ENCODE results near the gene CEP85L. TPM values are rescaled to one million over a fixed set of nuclear protein-coding genes. Genes with fewer than 3 reads are reported as not detected.

CEP85L gene
- total and polyA plus RNA-seq, 2 of the 13 experiments (the other 11 are each of a cell fraction or from before 2014, with no cell fraction given): 0.44 to 1.7 TPM

DNA sequence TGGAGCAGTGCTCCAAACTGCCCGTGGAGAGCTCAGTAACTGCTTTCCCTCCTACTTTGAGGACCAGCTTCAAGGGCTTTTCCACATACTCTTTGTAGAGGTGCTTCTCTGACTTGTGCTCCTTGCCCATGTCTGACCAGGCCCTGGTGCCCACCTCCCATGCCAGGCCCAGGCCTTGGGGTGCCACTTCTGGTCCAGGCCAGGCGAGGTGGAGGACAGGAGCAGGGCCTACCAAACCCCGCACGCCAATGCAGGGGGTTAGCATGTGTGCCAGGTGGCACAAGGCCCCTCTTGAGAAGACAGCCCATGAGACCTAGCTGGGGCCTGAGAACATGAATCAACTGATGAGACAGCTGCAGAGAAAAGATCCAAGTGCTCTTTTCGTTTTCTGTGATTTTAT is 150.3 kb downstream of the CEP85L start (continued):
- TF ChIP-seq, protein P1, sequence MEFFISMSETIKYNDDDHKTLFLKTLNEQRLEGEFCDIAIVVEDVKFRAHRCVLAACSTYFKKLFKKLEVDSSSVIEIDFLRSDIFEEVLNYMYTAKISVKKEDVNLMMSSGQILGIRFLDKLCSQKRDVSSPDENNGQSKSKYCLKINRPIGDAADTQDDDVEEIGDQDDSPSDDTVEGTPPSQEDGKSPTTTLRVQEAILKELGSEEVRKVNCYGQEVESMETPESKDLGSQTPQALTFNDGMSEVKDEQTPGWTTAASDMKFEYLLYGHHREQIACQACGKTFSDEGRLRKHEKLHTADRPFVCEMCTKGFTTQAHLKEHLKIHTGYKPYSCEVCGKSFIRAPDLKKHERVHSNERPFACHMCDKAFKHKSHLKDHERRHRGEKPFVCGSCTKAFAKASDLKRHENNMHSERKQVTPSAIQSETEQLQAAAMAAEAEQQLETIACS (CRISPR knock-in tag; IDR thresholded peaks at IDR 0.05): no peak
- TF ChIP-seq KMT2A (CRISPR knock-in tag; IDR thresholded peaks at IDR 0.05) (no peak), IKZF4 (CRISPR knock-in tag; IDR thresholded peaks at IDR 0.05; ENCODE audit: borderline replicate concordance, low read depth, not compliant biosample characterization) (no peak), HNRNPH1 (optimal IDR thresholded peaks at IDR 0.05; ENCODE audit: low read depth, low read length) (no peak), ZNF672 (CRISPR knock-in tag; IDR thresholded peaks at IDR 0.05) (no peak), HOXA3 (CRISPR knock-in tag; IDR thresholded peaks at IDR 0.05) (no peak), ZNF691 (CRISPR knock-in tag; IDR thresholded peaks at IDR 0.05; ENCODE audit: borderline replicate concordance, low read depth) (no peak)

GRCh38 chr6:118500130-118501015 is 151.0 kb downstream of the CEP85L start:
- H3K9ac ChIP-seq (ENCODE audit: insufficient read depth, low read depth, low read length): no peak overlapping the region
- WGBS (ENCODE audit: low lambda C conversion rate): 29% methylated on average over 8 of the region's 10 CpGs
- H3K79me2 ChIP-seq (ENCODE audit: insufficient read depth, low read length): no peaks in the 10 kb centered on the region
- no peaks in the 10 kb centered on the region for H3K27me3 ChIP-seq (ENCODE audit: control insufficient read depth in 1 of 2, insufficient read depth in 2 of 2, low read length in 2 of 2)
- in situ Hi-C loops (cut with HindIII; ENCODE audit: extremely low pct_ligation_motif_present, low pct_unique_long_range_greater_than_20kb): no loop called here
- H3K4me3 ChIP-seq (replicated peaks in 1 of 3; ENCODE audit: insufficient read depth in 1 of 3, low read depth in 2 of 3, low read length in 3 of 3): no peak overlapping the region
- no peaks in the 10 kb centered on the region for H3K9me3 ChIP-seq (ENCODE audit: low read length)
- ChIA-PET POLR2A (no interaction called here), CTCF (ENCODE audit: low intra/inter-chr PET ratio, low total read pairs) (no interaction called here)
- FAIRE-seq (no peak), DNase-seq (ENCODE audit: low spot score) (no peak), ATAC-seq (no peak)
- intact Hi-C loops (cut with micrococcal nuclease; ENCODE audit: unreplicated experiment): no loop called here
- no peaks in the 10 kb centered on the region for H4K20me1 ChIP-seq (ENCODE audit: insufficient read depth, low read length)
- H3K36me3 ChIP-seq (replicated peaks in 1 of 2; ENCODE audit: control insufficient read depth in 1 of 2, insufficient read depth in 2 of 2, low read length in 2 of 2): no peaks in the 10 kb centered on the region
- no peak overlapping the region for H3K4me2 ChIP-seq (ENCODE audit: low read depth, low read length)
- H3K27ac ChIP-seq (ENCODE audit: extremely low read length, insufficient read depth, low read length): no peak overlapping the region
- H2AFZ ChIP-seq (ENCODE audit: low read length): no peak overlapping the region
- H3K4me1 ChIP-seq (ENCODE audit: insufficient read depth, low read length): no peaks in the 10 kb centered on the region
- no TSS peak for BruUV-seq (replicated peaks)
- TF ChIP-seq ZNF644 (CRISPR knock-in tag; IDR thresholded peaks at IDR 0.05; ENCODE audit: low read depth) (no peak), MEIS1 (CRISPR knock-in tag; IDR thresholded peaks at IDR 0.05; ENCODE audit: borderline replicate concordance) (no peak), CEBPB (IDR thresholded peaks at IDR 0.05; ENCODE audit: borderline replicate concordance, low read depth, low read length) (peak; percentile 43; the same call in 1 of the 2 replicates)
- TF ChIP-seq, protein P2, sequence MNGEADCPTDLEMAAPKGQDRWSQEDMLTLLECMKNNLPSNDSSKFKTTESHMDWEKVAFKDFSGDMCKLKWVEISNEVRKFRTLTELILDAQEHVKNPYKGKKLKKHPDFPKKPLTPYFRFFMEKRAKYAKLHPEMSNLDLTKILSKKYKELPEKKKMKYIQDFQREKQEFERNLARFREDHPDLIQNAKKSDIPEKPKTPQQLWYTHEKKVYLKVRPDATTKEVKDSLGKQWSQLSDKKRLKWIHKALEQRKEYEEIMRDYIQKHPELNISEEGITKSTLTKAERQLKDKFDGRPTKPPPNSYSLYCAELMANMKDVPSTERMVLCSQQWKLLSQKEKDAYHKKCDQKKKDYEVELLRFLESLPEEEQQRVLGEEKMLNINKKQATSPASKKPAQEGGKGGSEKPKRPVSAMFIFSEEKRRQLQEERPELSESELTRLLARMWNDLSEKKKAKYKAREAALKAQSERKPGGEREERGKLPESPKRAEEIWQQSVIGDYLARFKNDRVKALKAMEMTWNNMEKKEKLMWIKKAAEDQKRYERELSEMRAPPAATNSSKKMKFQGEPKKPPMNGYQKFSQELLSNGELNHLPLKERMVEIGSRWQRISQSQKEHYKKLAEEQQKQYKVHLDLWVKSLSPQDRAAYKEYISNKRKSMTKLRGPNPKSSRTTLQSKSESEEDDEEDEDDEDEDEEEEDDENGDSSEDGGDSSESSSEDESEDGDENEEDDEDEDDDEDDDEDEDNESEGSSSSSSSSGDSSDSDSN (CRISPR knock-in tag; IDR thresholded peaks at IDR 0.05): no peak
- TF ChIP-seq, protein P3, sequence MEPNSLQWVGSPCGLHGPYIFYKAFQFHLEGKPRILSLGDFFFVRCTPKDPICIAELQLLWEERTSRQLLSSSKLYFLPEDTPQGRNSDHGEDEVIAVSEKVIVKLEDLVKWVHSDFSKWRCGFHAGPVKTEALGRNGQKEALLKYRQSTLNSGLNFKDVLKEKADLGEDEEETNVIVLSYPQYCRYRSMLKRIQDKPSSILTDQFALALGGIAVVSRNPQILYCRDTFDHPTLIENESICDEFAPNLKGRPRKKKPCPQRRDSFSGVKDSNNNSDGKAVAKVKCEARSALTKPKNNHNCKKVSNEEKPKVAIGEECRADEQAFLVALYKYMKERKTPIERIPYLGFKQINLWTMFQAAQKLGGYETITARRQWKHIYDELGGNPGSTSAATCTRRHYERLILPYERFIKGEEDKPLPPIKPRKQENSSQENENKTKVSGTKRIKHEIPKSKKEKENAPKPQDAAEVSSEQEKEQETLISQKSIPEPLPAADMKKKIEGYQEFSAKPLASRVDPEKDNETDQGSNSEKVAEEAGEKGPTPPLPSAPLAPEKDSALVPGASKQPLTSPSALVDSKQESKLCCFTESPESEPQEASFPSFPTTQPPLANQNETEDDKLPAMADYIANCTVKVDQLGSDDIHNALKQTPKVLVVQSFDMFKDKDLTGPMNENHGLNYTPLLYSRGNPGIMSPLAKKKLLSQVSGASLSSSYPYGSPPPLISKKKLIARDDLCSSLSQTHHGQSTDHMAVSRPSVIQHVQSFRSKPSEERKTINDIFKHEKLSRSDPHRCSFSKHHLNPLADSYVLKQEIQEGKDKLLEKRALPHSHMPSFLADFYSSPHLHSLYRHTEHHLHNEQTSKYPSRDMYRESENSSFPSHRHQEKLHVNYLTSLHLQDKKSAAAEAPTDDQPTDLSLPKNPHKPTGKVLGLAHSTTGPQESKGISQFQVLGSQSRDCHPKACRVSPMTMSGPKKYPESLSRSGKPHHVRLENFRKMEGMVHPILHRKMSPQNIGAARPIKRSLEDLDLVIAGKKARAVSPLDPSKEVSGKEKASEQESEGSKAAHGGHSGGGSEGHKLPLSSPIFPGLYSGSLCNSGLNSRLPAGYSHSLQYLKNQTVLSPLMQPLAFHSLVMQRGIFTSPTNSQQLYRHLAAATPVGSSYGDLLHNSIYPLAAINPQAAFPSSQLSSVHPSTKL (CRISPR knock-in tag; IDR thresholded peaks at IDR 0.05): no peak

Measured in HepG2 (cell line).